Forelimb muscle (tissue), 1 donor: Measurements from ENCODE around the gene CEP135. TPM values are rescaled to one million over a fixed set of nuclear protein-coding genes. Genes with fewer than 3 reads are reported as not detected.
"Not testable (repeated sequence)": the region's sequence is repeated elsewhere in the genome, so short reads cannot be mapped to it uniquely, and the experiment has no call there.

ENCODE experiments used
- DNase-seq: peaks from one replicate; pipeline ENCODE4 v3.0.0-alpha.2; 2013; ENCODE audit warnings: low read depth
- polyA plus RNA-seq: library from polyadenylated mRNA; unstranded; fragments of 120-200 nt; gene quantifications from one replicate; pipeline ENCODE4 v1.2.1, GENCODE V29; 2013; ENCODE audit not compliant: insufficient read length

Gene CEP135
- polyA plus RNA-seq, 1 donor, result 5.6 TPM

GRCh38 chr4:56028165-56028564, 79.4 kb downstream of the CEP135 start:
- DNase-seq, result no peak

DNA sequence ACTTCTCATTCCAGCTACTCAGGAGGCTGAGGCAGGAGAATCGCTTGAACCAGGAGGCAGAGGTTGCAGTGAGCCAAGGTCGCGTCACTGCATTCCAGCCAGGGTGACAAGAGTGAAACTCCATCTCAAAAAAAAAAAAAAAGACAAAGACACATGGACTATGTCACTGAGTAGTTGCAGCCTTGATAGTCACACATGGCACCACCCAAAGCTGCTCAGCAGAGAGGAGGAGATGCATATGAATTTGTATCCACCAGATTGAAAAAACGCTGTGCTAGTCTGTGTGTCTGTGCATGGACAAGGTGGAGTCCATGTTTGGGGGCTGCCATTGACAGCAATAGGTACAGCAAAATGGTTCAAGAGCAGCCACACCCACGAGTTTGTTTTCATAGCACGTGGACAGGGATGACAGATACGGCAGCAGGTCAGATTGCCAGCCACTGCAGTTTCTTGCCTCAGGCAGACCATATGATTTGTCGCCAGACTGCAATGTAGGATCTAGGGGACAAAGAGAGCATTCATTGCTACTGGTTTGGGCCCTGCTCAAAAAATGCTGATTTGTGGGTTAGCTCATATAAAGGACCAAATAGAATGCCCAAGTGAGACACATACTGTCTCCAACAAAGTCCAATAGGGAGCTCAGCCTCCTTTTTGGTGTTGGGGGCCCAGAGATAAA, 89.9 kb downstream of the CEP135 start:
- DNase-seq, result no peak

- no peak for DNase-seq
Measured at GRCh38 chr4:56040842-56041241, 92.1 kb downstream of the CEP135 start.

DNA sequence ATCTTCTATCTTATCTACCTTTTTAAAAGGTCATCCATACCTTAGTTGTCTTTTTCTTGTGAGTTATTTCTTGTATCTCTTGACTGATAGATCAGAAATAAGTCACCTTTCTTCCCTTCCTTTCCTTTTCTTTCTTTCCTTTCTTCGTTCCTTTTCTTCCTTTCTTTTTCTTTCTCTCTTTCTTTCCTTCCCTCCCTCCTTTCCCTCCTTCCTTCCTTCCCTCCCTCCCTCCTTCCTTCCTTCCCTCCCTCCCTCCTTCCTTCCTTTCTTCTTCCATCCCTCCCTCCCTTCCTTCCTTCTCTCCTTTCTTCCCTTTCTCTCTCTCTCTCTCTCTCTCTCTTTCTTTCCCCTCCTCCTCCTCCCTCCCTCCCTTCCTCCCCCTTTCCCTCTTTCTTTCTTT, 93.5 kb downstream of the CEP135 start:
- no peak for DNase-seq

DNA sequence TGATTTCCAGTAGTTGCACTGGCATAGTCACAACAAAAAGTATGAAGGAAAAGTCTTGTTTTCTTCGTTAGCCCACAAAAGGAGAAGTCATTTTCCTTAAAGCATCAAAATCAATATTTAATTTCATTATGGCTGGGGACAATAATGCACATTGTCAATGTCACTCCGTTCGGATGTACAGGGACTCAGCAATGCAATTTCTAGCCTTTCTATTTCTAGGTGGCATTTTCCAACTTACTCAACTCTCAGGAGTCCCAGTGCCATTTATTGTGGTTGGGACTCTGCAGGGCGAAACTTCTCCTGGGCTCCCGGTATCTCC, 99.6 kb downstream of the CEP135 start:
- no peak for DNase-seq

- peak; percentile 24 for DNase-seq
Measured at GRCh38 chr4:56048702-56049431, 100.1 kb downstream of the CEP135 start.

- DNase-seq, result no peak
Measured at GRCh38 chr4:56050625-56051024, 101.9 kb downstream of the CEP135 start.

DNA sequence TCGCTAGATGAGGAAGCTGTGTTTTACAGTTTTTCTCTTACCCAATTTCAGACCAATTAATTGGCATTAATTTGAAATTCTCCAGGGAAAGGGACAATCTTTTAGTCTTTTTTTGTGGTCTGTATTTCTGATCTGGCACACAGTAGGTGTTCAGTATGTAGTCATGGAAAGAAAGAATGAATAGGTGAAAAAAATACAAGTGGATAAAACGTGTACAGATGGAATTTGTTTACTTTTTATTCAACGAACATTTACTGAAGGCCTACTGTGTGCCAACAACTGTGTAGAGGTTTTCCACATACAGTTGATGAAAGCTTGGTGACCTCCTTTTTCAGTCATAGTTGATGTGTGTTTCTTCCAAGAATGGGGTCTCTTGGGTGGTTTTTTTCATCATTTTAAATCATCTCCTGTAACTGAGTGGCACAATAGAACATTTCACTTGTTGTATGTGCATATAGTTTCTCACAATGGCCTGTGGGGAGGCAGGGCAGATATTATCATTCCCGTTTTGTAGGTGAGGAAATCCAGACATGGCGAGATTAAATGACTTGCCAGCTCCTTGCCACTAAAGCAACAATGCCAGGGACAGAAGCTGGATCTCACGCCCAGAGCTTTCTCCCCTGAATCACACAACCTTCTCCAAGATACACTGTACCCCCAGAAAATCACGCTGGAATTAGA, 102.4 kb downstream of the CEP135 start:
- DNase-seq, result no peak

DNA sequence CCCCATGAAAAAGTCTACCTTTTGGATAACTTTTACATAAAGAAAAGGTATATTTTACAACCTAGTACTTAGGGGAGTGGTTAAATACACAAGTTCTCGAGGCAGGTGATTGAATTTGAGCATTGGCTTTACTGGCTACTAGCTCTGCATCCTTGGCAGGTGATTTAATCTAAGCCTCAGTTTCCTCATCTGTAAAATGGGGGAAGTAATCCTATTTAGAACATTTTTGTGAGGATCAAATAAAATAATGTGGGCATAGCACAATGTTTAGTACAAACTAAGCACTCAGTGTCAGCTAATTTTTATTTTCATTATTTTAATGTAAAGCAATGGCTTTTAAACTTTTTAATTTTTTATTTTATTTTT, 102.9 kb downstream of the CEP135 start:
- DNase-seq, result no peak

DNA sequence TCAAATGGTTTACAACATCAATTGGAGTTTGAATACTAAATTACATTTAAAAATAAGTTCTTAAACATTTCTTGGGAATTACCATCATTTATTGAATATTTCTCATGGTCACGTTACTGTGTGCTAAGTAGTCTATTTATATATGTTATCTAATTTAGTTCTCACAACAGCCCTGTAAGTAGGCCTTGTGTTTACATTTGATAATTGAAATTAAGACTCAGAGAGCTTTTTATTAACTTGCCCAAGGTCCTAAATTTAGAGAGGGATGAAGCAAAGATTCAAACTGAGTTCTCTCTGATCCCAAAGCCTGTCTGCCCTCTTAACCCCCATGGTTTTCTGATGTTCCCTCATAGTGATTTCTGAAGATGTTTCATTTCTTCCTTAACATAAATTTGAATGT, 103.7 kb downstream of the CEP135 start:
- no peak for DNase-seq

DNA sequence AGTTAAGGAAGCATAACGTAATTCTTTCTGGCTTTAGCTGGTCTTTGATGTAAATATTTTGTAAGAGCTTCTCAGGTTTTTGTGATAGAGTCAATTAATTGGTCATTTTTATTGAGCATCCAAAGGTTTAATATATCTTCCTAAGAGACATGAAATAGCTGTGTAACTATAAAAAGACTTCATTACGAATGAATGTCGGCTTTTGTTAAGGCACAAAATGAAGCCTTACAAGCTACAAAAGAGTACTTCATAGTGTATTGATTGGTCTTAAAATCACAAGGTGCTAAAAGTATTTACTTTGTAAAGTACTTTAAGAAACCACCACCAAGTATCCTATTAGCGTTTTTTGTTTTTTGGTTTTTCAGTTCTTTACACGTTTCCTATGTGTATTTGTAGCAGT, 104.2 kb downstream of the CEP135 start:
- no peak for DNase-seq

DNA sequence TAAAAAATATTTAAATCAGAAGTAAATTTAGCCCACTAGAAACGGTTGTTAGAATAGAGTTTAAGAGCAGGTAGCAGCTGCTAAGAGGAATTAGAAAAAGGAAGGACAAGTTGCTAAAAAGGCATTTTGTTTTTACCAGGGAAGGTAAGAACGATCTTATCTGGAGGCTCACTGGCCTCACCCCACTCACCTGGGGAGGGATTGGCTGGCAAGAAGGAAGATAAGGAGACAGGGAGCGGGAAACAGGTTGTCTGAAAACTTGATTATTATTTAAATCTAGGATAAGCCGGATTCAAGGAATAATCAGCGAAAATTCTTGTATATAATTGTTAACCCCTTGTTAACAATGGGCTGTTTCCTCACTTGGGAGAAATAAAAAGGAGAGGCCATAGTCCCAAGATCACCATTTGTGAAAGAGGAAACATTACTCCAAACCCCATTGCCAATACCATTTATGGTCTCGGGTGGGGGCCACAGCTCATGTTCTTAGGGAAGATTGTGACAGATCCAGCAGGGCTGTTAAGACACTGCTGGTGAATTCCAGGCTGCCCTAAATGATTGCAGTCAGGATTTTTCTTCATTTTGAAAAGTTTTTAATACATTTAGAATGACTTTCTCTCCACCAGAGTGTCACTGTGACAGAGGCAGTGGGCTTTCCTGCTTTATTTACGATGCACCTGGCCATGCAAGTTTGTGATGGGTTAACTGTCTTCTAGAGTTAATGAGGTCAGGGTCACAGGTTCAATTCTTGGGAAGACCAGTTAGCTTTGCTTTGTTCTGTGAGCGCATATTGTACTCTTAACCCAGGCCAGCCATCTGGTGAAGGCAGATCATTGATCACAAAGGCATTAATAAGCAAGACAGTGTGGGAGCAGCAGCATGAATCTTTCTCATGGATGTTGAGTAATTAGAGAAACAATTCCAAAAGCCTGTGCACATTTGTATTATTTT, 106.6 kb downstream of the CEP135 start:
- DNase-seq, result no peak

GRCh38 chr4:56055991-56056390, 107.2 kb downstream of the CEP135 start:
- no peak for DNase-seq

GRCh38 chr4:56058555-56058954, 109.8 kb downstream of the CEP135 start:
- DNase-seq, result no peak

- no peak for DNase-seq
Measured at GRCh38 chr4:56060036-56060435, 111.3 kb downstream of the CEP135 start.

GRCh38 chr4:56062106-56062505, 113.4 kb downstream of the CEP135 start:
- DNase-seq, result no peak

DNA sequence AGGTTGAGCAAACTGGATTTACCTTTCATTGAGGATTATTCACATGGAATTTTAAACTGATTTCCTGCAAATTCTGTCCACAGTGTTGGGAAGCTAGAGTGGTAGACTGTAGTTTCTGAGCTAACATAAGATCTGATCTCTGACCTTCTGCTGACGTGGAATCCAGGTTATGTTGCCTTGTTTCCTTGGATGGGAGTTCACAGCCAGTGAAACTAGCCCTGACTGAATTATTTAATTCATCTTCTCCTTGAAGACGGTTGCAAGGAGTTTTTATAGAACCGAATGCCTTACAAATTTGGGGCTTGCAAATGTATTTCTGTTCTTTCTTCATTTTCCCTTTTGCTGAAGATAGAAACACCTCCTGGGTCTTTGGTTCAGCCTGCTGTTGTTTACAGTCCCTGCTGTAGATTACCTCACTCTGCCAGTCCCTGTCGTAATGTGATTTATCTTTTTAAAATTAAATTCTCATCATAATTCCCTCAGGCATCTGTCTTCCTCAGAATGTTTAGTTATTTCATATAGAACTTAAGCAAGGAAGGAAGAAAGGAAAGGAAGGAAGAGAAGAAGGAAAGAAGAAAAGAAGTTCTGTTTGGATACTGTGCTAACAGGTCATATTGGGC, 113.9 kb downstream of the CEP135 start:
- no peak for DNase-seq

DNA sequence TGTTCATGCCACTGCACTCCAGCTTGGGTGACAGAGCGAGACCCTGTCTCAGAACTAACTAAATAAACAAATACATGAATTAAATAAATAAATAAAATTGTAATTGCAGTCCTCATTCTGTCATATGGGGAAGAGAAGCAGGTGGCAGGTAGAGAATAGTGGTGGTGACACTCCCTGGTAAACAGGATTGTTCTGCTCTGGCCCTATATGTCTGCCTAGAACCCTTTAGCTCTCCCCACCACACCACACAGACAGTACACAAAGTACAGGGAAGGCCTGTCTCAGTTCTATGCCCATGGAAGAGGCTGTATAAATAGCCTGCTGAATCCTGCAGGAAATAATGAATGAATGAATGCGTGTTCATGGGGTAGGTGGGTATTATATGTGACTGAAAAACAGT, 117.7 kb downstream of the CEP135 start:
- no peak for DNase-seq

DNA sequence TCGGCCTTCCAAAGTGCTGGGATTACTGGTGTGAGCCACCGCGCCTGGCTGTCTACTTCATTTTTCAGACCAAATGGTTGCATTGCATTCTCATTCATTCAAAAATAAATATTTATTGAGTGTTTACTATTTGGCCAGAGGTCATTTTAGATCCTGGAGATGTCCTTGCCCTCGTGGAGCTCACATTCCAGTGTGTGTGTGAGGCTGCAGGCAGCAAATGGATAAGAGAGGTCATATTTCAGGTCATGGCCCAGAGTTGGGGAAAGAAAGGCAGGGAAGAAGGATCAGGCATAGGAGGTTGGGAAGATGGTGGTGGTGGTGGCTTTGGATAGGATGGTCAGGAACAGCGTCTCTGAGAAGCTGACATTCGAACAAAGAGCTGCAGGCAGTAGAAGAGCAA, 119.1 kb downstream of the CEP135 start:
- no peak for DNase-seq

- not testable (repeated sequence) for DNase-seq
Measured at GRCh38 chr4:56072730-56073129, 124.0 kb downstream of the CEP135 start.

DNA sequence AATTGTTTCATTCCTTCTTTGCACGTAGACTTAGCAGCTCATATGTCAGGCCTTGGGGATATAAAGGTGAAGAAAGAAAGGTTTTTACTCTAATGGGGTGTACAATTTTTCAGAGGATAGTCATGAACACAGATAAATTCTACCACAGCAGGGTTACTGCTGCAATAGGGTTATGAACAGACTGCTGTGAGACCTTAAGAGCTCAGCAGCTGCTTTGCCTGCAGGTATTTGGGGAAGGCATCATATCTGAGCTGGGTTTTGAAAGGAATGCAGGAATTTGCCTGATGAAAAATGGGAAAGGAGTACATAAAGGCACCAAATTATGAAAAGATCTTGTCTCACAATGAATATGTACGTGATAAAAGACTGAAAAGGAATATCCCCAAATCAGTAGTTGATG, 128.9 kb downstream of the CEP135 start:
- DNase-seq, result no peak

GRCh38 chr4:56078866-56079265, 130.1 kb downstream of the CEP135 start:
- DNase-seq, result no peak
